Keratinocyte (primary cell): ENCODE measurements around the gene CDH16. TPM values are rescaled to one million over a fixed set of nuclear protein-coding genes. Genes with fewer than 3 reads are reported as not detected.
A peak's percentile ranks its signal among the peaks of the same experiment; 100 is the strongest.

ENCODE experiments used
- DNase-seq: peaks from one replicate; pipeline ENCODE4 v3.0.0-alpha.2; 2011; ENCODE audit warnings: low read depth, missing footprints, low spot score
- FAIRE-seq: peaks from 2 replicates; lab custom pipeline; 2011; peaks lifted over from hg19 to GRCh38; lab: Jason Lieb, UNC
- H2AFZ ChIP-seq: 2 replicates; pipeline ENCODE4 v1.6.0; 2012; ENCODE audit warnings: low read length, control low read depth, inconsistent platforms; ENCODE audit not compliant: control insufficient read depth
- H3K27ac ChIP-seq: 2 replicates; pipeline ENCODE4 v1.5.1; 2011; ENCODE audit warnings: low read length; ENCODE audit not compliant: control insufficient read depth, insufficient read depth
- H3K27me3 ChIP-seq: 3 replicates; pipeline ENCODE4 v1.6.0; 2011; ENCODE audit warnings: low read length; ENCODE audit not compliant: control insufficient read depth, insufficient read depth; ENCODE audit errors: extremely low read depth
- H3K36me3 ChIP-seq, 2 experiments: 2 replicates in 1 of 2; 3 replicates in 1 of 2; pipeline ENCODE4 v1.5.1; 2011; ENCODE audit warnings: low read length in 2 of 2, mild to moderate bottlenecking in 1 of 2; ENCODE audit not compliant: control insufficient read depth in 2 of 2, insufficient read depth in 2 of 2; ENCODE audit errors: extremely low read depth in 1 of 2
- H3K4me1 ChIP-seq: 3 replicates; pipeline ENCODE4 v1.5.1; 2011; ENCODE audit warnings: low read length; ENCODE audit not compliant: control insufficient read depth, insufficient read depth; ENCODE audit errors: extremely low read depth
- H3K4me2 ChIP-seq: 3 replicates; pipeline ENCODE4 v1.6.0; 2011; ENCODE audit warnings: low read depth, low read length; ENCODE audit not compliant: control insufficient read depth, insufficient read depth; ENCODE audit errors: extremely low read depth
- H3K4me3 ChIP-seq, 3 experiments: fragments of 200-600 bp in 1 of 3; sonication (generic) in 1 of 3; 2 replicates in 2 of 3; 3 replicates in 1 of 3; pipeline ENCODE4 v1.5.1; 2011 to 2016; ENCODE audit warnings: low read length in 3 of 3, mild to moderate bottlenecking in 3 of 3, control low read depth in 2 of 3, inconsistent platforms in 1 of 3, low read depth in 1 of 3, mixed read lengths in 1 of 3, mixed run types in 1 of 3, moderate library complexity in 1 of 3; ENCODE audit not compliant: control insufficient read depth in 2 of 3, insufficient read depth in 2 of 3; ENCODE audit errors: extremely low read depth in 1 of 3
- H3K79me2 ChIP-seq: 2 replicates; pipeline ENCODE4 v1.6.0; 2012; ENCODE audit warnings: low read length; ENCODE audit not compliant: control insufficient read depth, insufficient read depth
- H3K9ac ChIP-seq: 3 replicates; pipeline ENCODE4 v1.6.0; 2011; ENCODE audit warnings: low read length; ENCODE audit not compliant: control insufficient read depth, insufficient read depth; ENCODE audit errors: extremely low read depth
- H3K9me1 ChIP-seq: 3 replicates; pipeline ENCODE4 v1.6.0; 2011; ENCODE audit warnings: low read length; ENCODE audit not compliant: control insufficient read depth, insufficient read depth; ENCODE audit errors: extremely low read depth
- H3K9me3 ChIP-seq: 2 replicates; pipeline ENCODE4 v1.5.1; 2012; ENCODE audit warnings: low read depth, low read length; ENCODE audit not compliant: control insufficient read depth
- H4K20me1 ChIP-seq: 3 replicates; pipeline ENCODE4 v1.6.0; 2011; ENCODE audit warnings: low read length; ENCODE audit not compliant: control insufficient read depth, insufficient read depth; ENCODE audit errors: extremely low read depth
- EZH2 ChIP-seq: IDR thresholded peaks from one replicate; pipeline ENCODE4 v1.6.1; 2012; ENCODE audit warnings: inconsistent platforms, mild to moderate bottlenecking, low read length, moderate library complexity
- dilution Hi-C: fragments of 300-500 bp; cut with MboI; formaldehyde crosslinking; loops from one replicate; pipeline ENCODE4 v1.7.0; 2020; ENCODE audit warnings: low sequenced_read_pairs; ENCODE audit not compliant: extremely low pct_ligation_motif_present
- polyA plus RNA-seq, 5 experiments: library from polyadenylated mRNA; depleted of rRNA in 3 of 5; stranded (reverse) in 3 of 5; stranded (forward) in 1 of 5; unstranded in 1 of 5; fragments of >200 nt; gene quantifications; 1 replicate in 1 of 5; 2 replicates in 3 of 5; 3 replicates in 1 of 5; pipeline versions ENCODE4 v1.2.1 to v1.2.3, GENCODE V29; 2011 to 2012; ENCODE audit warnings: missing spikeins in 2 of 5, low read depth in 1 of 5, low replicate concordance in 1 of 5
- TF ChIP-seq, protein P1 (sequence below), 3 experiments: IDR thresholded peaks in 1 of 3; conservative IDR thresholded peaks in 1 of 3; optimal IDR thresholded peaks in 1 of 3; 2 replicates in 2 of 3; 3 replicates in 1 of 3; pipeline versions ENCODE3 to v1.5.1; 2011; ENCODE audit warnings: low read length in 3 of 3, mild to moderate bottlenecking in 3 of 3, moderate library complexity in 2 of 3, control low read depth in 1 of 3, inconsistent platforms in 1 of 3; ENCODE audit not compliant: insufficient read depth in 2 of 3; ENCODE audit errors: extremely low read depth in 1 of 3

The CDH16 gene
- polyA plus RNA-seq, 1 donor (not counting 4 experiments of a cell fraction or from before 2014, with no cell fraction given) = 0.45 TPM

DNA sequence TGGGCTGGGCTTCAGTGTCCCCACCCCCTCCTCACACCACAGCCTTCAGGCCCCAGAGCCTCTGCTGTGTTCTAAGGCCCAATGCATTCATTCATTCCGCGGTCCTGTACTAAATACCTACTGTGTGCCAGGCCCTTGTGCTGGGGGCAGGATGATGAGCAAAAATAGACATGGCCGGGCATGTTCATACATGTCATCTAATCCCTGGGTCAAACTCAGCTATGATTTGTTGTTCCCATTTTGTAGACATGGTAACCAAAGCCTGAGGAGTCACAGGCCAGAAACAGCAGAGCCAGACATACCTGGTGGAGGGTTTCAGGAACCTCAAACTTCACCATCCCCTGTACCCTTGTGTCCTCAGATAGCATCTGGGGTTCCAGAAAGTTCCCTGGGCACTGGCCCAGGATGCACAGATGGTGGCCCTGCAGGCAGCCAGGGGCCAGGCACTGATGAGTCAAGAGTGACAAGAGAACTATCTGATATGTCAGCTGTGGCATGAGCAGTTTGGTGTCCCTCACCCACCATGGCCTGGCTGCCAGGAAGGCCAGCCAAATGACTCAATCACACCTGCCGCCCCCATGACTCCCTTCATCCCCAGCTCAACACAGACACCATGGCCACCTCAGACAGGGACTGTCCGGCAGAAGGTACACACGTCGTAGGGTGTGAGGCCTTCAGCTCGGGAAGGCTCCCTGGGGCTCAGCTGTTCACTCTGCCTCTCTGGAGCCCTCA is 9.4 kb upstream of the CDH16 start:
- no peak overlapping the region for H3K4me3 ChIP-seq
- H3K9ac ChIP-seq = no peak overlapping the region
- TF ChIP-seq EZH2 = no peak
- H3K4me1 ChIP-seq = peaks cover 19% of the 10 kb centered on the region
- H4K20me1 ChIP-seq = no peaks in the 10 kb centered on the region
- no peaks in the 10 kb centered on the region for H3K79me2 ChIP-seq
- no peaks in the 10 kb centered on the region for H3K9me3 ChIP-seq
- DNase-seq = peak; percentile 81
- H3K4me2 ChIP-seq = no peak overlapping the region
- FAIRE-seq = peak; percentile 58
- dilution Hi-C loops = no loop called here
- H3K36me3 ChIP-seq = peaks cover 0 to 8% of the 10 kb centered on the region in 2 experiments
- no peak overlapping the region for H2AFZ ChIP-seq
- H3K27ac ChIP-seq = peak overlapping the region; percentile 4
- peaks cover 28% of the 10 kb centered on the region for H3K27me3 ChIP-seq
- H3K9me1 ChIP-seq = no peaks in the 10 kb centered on the region

DNA sequence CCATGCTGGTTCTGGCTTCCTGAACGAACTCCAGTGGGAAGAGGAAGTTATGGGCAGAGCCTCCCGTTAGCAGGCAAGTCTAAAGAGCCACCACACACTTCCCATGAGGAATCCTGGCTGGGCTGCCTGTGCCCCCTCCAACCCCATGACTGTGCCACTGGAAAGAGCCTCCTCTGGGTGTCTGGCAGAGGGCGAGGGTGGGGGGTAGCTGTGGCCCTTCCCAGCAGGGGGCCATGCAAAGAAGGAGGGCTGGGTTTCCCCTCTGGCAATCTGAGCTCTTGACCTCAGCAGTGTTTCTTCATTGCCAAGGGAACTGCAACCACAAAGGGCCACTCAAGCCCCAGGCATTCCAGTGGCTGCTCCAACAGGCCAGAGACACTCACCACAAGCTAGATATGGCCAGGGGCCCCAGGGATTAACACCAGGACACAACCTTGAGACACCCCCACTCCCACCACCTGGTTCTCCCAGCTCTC is 8.3 kb upstream of the CDH16 start:
- Histone ChIP-seq H2AFZ (no peak overlapping the region), H4K20me1 (no peaks in the 10 kb centered on the region), H3K4me2 (no peak overlapping the region), H3K79me2 (no peaks in the 10 kb centered on the region), H3K9me3 (no peaks in the 10 kb centered on the region), H3K27ac (no peak overlapping the region), H3K27me3 (peaks cover 32% of the 10 kb centered on the region), H3K36me3 (peaks cover 0 to under 1% of the 10 kb centered on the region in 2 experiments), H3K9me1 (no peaks in the 10 kb centered on the region), H3K4me1 (peaks cover 19% of the 10 kb centered on the region), H3K4me3 (no peak overlapping the region), H3K9ac (no peak overlapping the region)
- dilution Hi-C loops = no loop called here
- FAIRE-seq (peak; percentile 26), DNase-seq (peak; percentile 55)
- TF ChIP-seq EZH2 = no peak
- TF ChIP-seq, protein P1, sequence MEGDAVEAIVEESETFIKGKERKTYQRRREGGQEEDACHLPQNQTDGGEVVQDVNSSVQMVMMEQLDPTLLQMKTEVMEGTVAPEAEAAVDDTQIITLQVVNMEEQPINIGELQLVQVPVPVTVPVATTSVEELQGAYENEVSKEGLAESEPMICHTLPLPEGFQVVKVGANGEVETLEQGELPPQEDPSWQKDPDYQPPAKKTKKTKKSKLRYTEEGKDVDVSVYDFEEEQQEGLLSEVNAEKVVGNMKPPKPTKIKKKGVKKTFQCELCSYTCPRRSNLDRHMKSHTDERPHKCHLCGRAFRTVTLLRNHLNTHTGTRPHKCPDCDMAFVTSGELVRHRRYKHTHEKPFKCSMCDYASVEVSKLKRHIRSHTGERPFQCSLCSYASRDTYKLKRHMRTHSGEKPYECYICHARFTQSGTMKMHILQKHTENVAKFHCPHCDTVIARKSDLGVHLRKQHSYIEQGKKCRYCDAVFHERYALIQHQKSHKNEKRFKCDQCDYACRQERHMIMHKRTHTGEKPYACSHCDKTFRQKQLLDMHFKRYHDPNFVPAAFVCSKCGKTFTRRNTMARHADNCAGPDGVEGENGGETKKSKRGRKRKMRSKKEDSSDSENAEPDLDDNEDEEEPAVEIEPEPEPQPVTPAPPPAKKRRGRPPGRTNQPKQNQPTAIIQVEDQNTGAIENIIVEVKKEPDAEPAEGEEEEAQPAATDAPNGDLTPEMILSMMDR (optimal IDR thresholded peaks at IDR 0.05 in 1 of 3, IDR thresholded peaks at IDR 0.05 in 1 of 3, conservative IDR thresholded peaks at IDR 0.05 in 1 of 3; ENCODE audit: extremely low read depth in 1 of 3, insufficient read depth in 2 of 3, low read length in 3 of 3) = no peak
